GM18517 (cell line): ENCODE results near the gene ARHGEF3.
"Not testable (repeated sequence)": the region's sequence is repeated elsewhere in the genome, so short reads cannot be mapped to it uniquely, and the experiment has no call there.

ENCODE experiments used
- ATAC-seq: cut with Tn5 transposase; IDR thresholded peaks from one replicate; pipeline ENCODE4 v1.9.1; 2021; ENCODE audit warnings: mild to moderate bottlenecking, moderate library complexity; ENCODE audit not compliant: unreplicated experiment

Gene ARHGEF3

DNA sequence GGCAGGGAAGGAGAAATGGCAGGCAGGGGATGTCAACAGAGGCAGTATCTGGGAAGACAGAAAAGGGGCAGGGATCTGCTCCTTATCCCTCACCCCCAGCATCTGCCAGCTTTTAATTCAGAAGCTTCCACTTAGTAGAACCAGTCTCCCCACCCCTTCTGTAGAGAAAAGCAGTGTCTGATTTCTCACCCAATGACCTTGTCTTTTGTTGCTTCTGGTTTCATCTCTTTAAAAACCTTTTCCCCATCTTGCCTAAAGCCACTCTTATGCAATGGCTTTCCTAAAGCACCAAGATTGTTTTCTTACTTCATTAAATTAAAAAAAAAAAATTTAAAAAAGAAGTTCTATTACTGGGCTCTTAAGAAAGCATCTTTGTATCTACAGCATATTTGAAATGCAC, 27.8 kb downstream of the ARHGEF3 start:
- no peak for ATAC-seq

DNA sequence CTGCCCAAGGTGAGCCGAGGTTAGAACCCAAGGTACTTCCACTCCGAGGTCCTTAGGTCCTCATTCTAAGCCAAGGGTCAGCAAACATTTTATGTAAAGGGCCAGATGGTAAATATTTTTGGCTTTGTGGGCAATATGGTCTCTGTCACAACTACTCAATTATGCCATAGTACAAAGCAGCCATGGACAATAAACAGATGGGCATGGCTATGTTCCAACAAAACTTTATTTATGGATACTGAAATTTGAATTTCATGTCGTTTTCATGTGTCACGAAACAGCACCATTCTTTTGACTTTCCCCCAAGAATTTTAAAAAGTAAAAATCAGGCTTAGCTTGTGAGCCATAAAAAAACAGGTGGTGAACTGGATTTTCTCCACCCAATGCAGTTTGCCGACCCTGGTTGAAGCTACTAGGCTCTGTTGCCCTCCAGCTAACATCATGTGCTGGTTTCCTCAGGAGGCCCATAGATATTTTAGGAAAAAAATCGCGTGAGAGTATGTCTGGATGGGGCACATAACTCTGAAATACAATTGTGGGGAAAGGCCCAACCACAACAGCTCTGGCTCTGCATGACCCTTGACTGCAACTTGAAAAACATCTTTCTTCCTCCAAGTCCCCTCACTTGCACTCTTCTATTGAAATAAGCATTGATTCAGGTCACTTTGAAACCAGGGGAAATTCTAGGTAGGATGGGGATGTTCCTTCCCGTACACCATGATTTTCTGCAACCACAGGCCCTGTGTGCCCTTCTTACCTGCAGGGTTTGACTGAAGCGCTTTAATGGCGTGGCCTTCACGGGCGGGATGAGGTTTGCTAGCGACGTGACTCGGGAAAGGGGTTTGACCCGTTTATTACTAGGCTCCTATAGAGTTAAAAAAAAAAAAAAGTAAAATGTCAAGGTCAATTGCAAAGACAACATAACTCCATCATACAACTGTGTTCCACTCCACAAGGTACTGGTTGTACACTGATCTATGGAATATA, 28.5 kb downstream of the ARHGEF3 start:
- ATAC-seq, result no peak

- ATAC-seq, result no peak
These were observed 30.4 kb downstream of the ARHGEF3 start for GRCh38 chr3:56771376-56771775.

DNA sequence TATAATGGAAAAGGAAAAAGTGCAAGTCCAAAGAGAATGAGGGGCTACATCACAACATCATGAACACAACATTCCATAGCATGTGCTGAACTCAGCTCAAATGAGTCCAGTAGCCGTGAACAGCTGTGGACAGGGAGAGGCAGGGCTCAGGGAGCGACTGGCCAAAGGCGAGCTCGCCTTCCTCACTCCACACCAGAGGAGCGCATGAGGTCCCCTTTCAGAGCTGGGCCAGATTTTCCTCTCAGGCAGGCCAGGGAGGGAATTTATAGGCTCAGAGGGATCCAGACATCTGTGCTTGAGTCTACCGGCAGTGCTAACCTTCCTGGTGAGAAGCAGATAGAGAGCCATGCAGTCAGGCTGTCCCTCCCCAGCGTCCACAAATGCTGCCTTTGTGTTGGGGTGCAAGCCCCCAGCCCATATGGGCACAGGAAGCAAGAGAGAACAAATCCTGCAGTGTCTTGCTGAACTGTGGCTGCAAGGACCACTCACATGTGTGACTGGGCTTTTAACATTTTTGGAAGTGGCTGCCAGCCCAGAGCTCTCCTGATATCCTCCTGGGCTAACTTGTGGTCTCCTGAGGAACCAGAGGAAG, 32.5 kb downstream of the ARHGEF3 start:
- no peak for ATAC-seq

- no peak for ATAC-seq
These were observed 36.7 kb downstream of the ARHGEF3 start for GRCh38 chr3:56764904-56765547.

GRCh38 chr3:56764184-56764583, 37.6 kb downstream of the ARHGEF3 start:
- ATAC-seq, result no peak

DNA sequence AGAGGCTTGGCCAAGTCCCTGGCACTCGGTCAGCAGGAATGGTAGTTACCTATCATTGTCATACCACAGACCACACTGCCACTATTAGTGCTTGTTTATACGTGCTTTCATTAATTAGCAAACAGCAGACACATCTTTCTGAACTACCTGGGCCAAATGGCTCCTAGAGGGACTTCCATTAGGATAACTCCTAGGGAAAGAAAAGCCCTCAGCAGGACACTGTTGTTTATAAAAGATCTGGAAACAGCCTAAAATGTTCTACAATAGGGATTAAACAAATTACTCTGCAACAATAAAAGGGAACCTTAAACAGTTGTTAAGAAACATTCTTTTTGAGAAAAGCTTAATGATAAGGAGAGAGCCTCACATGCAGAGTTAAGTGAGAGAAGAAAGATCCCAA, 38.5 kb downstream of the ARHGEF3 start:
- ATAC-seq, result no peak

DNA sequence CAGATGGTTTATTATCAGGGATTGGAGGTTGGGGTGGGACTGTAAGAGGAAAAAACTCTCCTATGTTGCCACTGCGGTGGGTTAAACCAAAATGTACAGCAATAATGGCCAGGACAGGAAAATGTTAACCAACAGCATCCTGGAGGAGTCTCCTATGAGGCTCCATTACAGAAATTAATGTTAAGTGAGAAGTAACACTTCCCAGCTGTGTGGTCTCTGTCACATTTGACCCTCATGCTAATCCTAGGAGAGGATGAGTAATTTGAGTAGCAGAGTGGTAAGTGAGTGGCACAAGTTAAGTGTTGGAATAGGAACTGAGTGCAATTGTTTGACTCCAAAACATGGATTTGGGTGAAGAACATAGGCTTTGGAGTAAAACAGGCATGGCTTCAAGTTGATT, 39.0 kb downstream of the ARHGEF3 start:
- ATAC-seq, result no peak

- ATAC-seq, result no peak
These were observed 39.7 kb downstream of the ARHGEF3 start for GRCh38 chr3:56761887-56762651.

- no peak for ATAC-seq
These were observed 40.7 kb downstream of the ARHGEF3 start for GRCh38 chr3:56761023-56761422.

DNA sequence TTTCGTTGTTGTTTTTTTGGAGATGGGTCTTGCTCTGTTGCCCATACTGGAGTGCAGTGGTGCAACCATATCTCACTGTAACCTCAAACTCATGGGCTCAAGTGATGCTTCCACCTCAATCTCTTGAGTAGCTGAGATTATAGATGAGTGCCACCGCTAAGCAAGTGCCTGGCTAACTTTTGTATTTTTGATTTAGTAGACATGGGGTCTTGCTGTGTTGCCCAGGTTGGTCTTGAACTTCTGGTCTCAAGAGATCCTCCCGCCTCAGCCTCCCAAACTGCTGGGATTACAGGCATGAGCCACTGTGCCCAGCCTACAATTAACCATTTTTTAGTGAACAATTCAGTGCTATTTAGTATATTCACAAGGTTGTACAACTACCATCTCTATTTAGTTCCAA, 42.2 kb downstream of the ARHGEF3 start:
- no peak for ATAC-seq

GRCh38 chr3:56758539-56758981, 43.2 kb downstream of the ARHGEF3 start:
- ATAC-seq, result peak; percentile 77

DNA sequence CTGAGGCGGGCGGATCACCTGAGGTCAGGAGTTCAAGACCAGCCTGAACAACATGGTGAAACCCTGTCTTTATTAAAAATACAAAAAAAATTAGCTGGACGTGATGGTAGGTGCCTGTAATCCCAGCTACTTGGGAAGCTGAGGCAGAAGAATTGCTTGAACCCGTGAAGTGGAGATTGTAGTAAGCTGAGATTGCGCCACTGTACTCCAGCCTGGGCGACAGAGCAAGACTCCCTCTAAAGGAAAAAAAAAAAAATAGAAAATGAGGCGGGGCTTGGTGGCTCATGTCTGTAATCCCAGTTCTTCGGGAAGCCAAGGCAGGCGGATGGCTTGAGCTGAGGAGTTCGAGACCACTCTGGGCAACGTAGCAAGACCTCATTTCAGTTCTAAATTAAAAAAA, 43.7 kb downstream of the ARHGEF3 start:
- ATAC-seq, result not testable (repeated sequence)

DNA sequence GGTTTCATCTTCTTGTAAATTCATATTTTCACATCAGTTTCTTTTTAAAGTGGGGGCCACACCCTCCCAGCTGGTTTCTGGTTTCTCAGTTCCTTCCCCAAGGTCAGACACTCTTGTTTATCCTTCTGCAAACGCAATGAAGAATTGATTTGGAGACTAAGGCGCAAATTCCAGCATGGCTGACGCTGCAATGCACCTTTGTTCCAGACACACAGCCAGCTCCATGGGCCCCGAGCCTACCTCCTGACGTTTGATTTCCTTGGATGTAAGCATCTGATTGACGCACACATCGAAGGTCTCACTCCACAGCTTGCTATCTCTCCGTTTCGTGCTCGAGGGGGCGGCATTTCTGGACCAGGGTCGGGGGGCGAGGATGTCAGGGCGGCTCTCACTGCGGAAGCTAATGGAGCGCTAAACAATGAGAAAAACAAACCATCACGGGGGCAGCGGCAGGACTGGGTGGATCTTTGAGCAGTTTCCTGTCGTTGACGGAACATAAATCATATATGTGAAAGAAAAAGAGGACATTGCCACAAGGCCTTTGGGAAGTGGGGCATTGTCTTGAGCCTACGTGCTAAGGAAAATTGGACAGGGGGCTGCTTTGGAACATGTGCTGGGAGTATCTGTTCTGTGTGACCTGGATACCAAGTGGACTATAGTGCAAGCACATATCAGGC, 46.9 kb downstream of the ARHGEF3 start:
- ATAC-seq, result no peak

DNA sequence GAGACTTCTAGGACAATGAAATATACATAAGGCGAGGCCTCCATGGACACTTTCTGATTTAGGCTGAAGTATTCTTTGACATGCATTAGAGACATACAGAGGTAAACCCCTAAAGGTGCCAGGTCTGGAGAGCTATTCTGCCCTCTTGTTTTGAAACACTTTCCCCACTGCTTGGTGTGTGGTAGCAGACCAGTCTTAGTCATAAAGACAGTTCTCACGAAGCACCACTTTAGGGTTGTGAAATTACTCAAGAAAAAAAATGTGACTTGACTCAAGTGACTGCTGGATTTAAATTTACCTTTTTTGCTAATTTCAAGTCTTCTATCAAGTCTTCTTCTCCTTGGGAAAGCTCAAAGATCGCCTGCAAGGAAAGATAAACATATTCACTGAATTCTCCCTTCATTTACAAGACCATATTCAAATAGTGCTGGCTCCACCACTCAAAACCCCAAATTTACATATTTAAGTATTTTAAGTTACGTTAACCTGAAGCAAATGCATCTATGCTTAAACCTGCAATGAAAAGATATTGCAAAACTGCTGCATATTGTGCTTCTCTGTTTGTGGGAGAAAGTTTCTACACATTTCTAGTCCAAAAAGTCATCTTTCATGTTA, 48.4 kb downstream of the ARHGEF3 start:
- ATAC-seq, result peak; percentile 81

GRCh38 chr3:56751056-56751707, 50.6 kb downstream of the ARHGEF3 start:
- ATAC-seq, result no peak

DNA sequence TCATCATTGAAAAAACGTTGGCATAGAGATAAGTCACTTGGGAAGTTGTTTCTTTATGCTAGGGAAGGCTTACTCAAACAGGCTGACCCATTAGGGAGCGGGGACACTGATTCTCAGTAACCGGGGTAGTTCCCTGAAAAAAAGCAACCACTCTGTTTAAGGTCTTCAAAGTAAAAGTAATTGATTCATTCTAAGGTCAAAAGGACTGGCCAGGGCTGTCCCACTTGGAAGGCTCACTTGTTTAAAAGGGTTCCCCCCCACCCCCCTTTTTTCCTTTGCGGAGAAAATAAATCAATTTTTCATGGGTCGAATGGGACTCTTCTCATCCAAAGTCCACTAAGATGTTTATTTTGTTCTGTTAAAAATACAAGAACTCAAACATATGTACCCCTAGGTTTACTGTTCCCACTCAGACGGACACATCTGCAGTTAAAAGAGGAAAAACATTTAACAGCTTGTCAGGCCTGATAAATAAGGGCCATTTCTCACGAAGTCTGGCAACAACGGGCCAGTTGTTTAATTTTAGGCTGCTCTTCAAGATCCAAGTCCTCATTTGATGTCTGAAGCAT, 53.0 kb downstream of the ARHGEF3 start:
- ATAC-seq, result no peak

- ATAC-seq, result no peak
These were observed 54.6 kb downstream of the ARHGEF3 start for GRCh38 chr3:56747150-56747549.

DNA sequence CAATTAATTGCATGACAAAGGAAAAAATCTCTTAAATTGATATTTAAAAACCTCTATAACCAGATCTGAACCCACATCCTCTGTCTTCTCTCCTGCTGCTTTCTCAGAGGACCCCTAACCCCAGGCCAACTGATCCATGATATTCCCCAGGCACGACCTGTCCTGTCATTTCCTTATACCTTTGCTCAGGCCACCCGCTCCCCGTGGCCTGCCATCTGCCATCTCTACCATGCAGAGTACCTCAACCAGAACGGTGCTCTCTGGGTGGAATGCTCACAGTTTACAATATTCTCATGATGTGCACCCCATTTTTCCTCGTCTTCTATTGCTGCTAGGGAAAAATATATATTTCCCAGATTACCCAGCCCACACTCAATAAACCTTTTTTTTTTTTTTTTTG, 57.7 kb downstream of the ARHGEF3 start:
- ATAC-seq, result no peak
